Measurements from ENCODE around the gene GKN2.

The GKN2 gene

GRCh38 chr2:68992933-68993332, 40.2 kb upstream of the GKN2 start:
- DNase-seq (no peak), ATAC-seq (ENCODE audit: insufficient read depth, low read depth) (no peak)
- TF ChIP-seq, protein P1, sequence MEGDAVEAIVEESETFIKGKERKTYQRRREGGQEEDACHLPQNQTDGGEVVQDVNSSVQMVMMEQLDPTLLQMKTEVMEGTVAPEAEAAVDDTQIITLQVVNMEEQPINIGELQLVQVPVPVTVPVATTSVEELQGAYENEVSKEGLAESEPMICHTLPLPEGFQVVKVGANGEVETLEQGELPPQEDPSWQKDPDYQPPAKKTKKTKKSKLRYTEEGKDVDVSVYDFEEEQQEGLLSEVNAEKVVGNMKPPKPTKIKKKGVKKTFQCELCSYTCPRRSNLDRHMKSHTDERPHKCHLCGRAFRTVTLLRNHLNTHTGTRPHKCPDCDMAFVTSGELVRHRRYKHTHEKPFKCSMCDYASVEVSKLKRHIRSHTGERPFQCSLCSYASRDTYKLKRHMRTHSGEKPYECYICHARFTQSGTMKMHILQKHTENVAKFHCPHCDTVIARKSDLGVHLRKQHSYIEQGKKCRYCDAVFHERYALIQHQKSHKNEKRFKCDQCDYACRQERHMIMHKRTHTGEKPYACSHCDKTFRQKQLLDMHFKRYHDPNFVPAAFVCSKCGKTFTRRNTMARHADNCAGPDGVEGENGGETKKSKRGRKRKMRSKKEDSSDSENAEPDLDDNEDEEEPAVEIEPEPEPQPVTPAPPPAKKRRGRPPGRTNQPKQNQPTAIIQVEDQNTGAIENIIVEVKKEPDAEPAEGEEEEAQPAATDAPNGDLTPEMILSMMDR (IDR thresholded peaks at IDR 0.05; ENCODE audit: borderline replicate concordance, extremely low read depth, low read length, poor library complexity, severe bottlenecking), result no peak
- TF ChIP-seq EZH2 (IDR thresholded peaks at IDR 0.05; ENCODE audit: borderline replicate concordance, low read depth, low read length, severe bottlenecking), result no peak
- H3K4me2 ChIP-seq (ENCODE audit: insufficient read depth, low read length), result no peak overlapping the region
- H3K27me3 ChIP-seq (ENCODE audit: insufficient read depth, low read length, poor library complexity), result peaks cover 8% of the 10 kb centered on the region
- no peaks in the 10 kb centered on the region for H3K36me3 ChIP-seq (ENCODE audit: insufficient read depth, low read length)
- no peak overlapping the region for H3K27ac ChIP-seq (ENCODE audit: low read length)
- no peaks in the 10 kb centered on the region for H4K20me1 ChIP-seq (ENCODE audit: insufficient read depth, low read length)
- no peak overlapping the region for H3K9ac ChIP-seq (ENCODE audit: low read depth, low read length)
- no peak overlapping the region for H2AFZ ChIP-seq (ENCODE audit: low read depth, low read length)
- H3K79me2 ChIP-seq (ENCODE audit: insufficient read depth, low read length), result no peaks in the 10 kb centered on the region
- H3K9me3 ChIP-seq (ENCODE audit: insufficient read depth, low read length, severe bottlenecking), result no peaks in the 10 kb centered on the region
- no peak overlapping the region for H3K4me3 ChIP-seq (ENCODE audit: low read depth in 1 of 2, low read length in 2 of 2)
- no peaks in the 10 kb centered on the region for H3K4me1 ChIP-seq (ENCODE audit: insufficient read depth, low read length)

GRCh38 chr2:68992341-68992740, 39.6 kb upstream of the GKN2 start:
- no peak for DNase-seq
- no peak for TF ChIP-seq EZH2 (IDR thresholded peaks at IDR 0.05; ENCODE audit: borderline replicate concordance, low read depth, low read length, severe bottlenecking)
- TF ChIP-seq, protein P1 (IDR thresholded peaks at IDR 0.05; ENCODE audit: borderline replicate concordance, extremely low read depth, low read length, poor library complexity, severe bottlenecking), result no peak
- Histone ChIP-seq H3K4me3 (ENCODE audit: low read depth in 1 of 2, low read length in 2 of 2) (no peak overlapping the region), H4K20me1 (ENCODE audit: insufficient read depth, low read length) (no peaks in the 10 kb centered on the region), H3K79me2 (ENCODE audit: insufficient read depth, low read length) (no peaks in the 10 kb centered on the region), H3K4me2 (ENCODE audit: insufficient read depth, low read length) (no peak overlapping the region), H3K9me3 (ENCODE audit: insufficient read depth, low read length, severe bottlenecking) (no peaks in the 10 kb centered on the region), H3K27ac (ENCODE audit: low read length) (no peak overlapping the region), H2AFZ (ENCODE audit: low read depth, low read length) (no peak overlapping the region), H3K9ac (ENCODE audit: low read depth, low read length) (no peak overlapping the region), H3K4me1 (ENCODE audit: insufficient read depth, low read length) (no peaks in the 10 kb centered on the region), H3K27me3 (ENCODE audit: insufficient read depth, low read length, poor library complexity) (peaks cover 8% of the 10 kb centered on the region), H3K36me3 (ENCODE audit: insufficient read depth, low read length) (no peaks in the 10 kb centered on the region)
- ATAC-seq (ENCODE audit: insufficient read depth, low read depth), result no peak

DNA sequence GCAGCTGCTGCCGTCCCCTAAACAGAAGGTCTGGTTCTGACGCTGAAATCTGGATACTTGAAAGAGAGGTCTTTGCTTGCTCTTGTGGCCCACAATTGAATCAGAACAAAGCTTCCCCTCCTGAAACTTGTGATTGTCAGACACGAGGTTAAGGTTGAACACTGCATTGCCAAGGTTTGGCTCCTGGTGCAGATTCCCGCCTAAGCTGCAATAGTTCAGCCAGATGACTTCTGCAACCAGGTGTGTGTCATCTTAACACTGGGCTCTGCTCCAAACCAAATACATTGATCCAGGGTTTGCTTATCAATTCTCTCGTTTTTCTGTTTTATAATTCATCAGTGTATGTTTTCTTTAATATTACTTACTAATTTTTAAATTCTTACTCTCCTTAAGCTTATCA, 36.3 kb upstream of the GKN2 start:
- Histone ChIP-seq H3K4me3 (ENCODE audit: low read depth in 1 of 2, low read length in 2 of 2) (no peak overlapping the region), H3K9ac (ENCODE audit: low read depth, low read length) (no peak overlapping the region), H3K27me3 (ENCODE audit: insufficient read depth, low read length, poor library complexity) (peaks cover 8% of the 10 kb centered on the region), H3K4me1 (ENCODE audit: insufficient read depth, low read length) (no peaks in the 10 kb centered on the region), H3K9me3 (ENCODE audit: insufficient read depth, low read length, severe bottlenecking) (no peaks in the 10 kb centered on the region), H4K20me1 (ENCODE audit: insufficient read depth, low read length) (no peaks in the 10 kb centered on the region), H3K79me2 (ENCODE audit: insufficient read depth, low read length) (no peaks in the 10 kb centered on the region), H3K36me3 (ENCODE audit: insufficient read depth, low read length) (no peaks in the 10 kb centered on the region), H3K4me2 (ENCODE audit: insufficient read depth, low read length) (no peak overlapping the region), H3K27ac (ENCODE audit: low read length) (no peak overlapping the region), H2AFZ (ENCODE audit: low read depth, low read length) (no peak overlapping the region)
- ATAC-seq (ENCODE audit: insufficient read depth, low read depth) (no peak), DNase-seq (no peak)
- no peak for TF ChIP-seq EZH2 (IDR thresholded peaks at IDR 0.05; ENCODE audit: borderline replicate concordance, low read depth, low read length, severe bottlenecking)
- TF ChIP-seq, protein P1 (IDR thresholded peaks at IDR 0.05; ENCODE audit: borderline replicate concordance, extremely low read depth, low read length, poor library complexity, severe bottlenecking), result no peak

DNA sequence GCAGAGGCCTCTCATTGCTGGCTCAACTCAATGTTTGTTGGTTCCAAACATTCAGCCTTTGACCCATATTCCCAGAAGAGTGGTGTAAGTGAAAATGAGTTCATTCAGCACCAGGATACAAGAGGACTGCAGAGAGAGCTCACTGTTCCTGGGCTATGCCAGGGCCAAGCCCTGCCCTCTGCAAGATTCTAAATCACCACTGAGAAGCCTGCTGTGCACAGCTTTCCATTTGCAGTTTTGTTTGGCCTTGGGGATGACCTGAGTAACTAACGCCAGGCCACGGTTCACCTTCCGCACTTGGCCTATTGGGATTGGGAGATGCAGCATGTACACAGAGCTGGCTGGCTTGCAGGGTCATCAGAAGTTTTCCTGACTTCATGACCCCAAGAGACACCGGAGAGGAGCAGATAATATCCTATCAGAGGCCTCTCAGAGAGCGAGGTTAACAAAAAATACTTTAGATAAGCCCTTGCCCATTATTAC, 34.4 kb upstream of the GKN2 start:
- no peak for TF ChIP-seq EZH2 (IDR thresholded peaks at IDR 0.05; ENCODE audit: borderline replicate concordance, low read depth, low read length, severe bottlenecking)
- TF ChIP-seq, protein P1 (IDR thresholded peaks at IDR 0.05; ENCODE audit: borderline replicate concordance, extremely low read depth, low read length, poor library complexity, severe bottlenecking), result no peak

More for the DNA sequence above, 34.4 kb upstream of the GKN2 start:
- H3K9ac ChIP-seq (ENCODE audit: low read depth, low read length), result no peak overlapping the region
- H3K4me3 ChIP-seq (ENCODE audit: low read depth in 1 of 2, low read length in 2 of 2), result no peak overlapping the region
- no peaks in the 10 kb centered on the region for H3K79me2 ChIP-seq (ENCODE audit: insufficient read depth, low read length)
- no peaks in the 10 kb centered on the region for H3K36me3 ChIP-seq (ENCODE audit: insufficient read depth, low read length)
- H3K4me1 ChIP-seq (ENCODE audit: insufficient read depth, low read length), result no peaks in the 10 kb centered on the region
- H2AFZ ChIP-seq (ENCODE audit: low read depth, low read length), result no peak overlapping the region
- no peak for DNase-seq
- H4K20me1 ChIP-seq (ENCODE audit: insufficient read depth, low read length), result no peaks in the 10 kb centered on the region
- H3K27ac ChIP-seq (ENCODE audit: low read length), result no peak overlapping the region
- no peak overlapping the region for H3K4me2 ChIP-seq (ENCODE audit: insufficient read depth, low read length)
- no peaks in the 10 kb centered on the region for H3K9me3 ChIP-seq (ENCODE audit: insufficient read depth, low read length, severe bottlenecking)
- no peak for ATAC-seq (ENCODE audit: insufficient read depth, low read depth)
- H3K27me3 ChIP-seq (ENCODE audit: insufficient read depth, low read length, poor library complexity), result peaks cover 8% of the 10 kb centered on the region
